SH-SY5Y (cell line): ENCODE results near the gene KCNK4.

Experiments
- GATA2 ChIP-seq: IDR thresholded peaks from 2 replicates; pipeline ENCODE4 v1.6.1; 2011; ENCODE audit warnings: mild to moderate bottlenecking, low read depth, low read length
- GATA3 ChIP-seq: IDR thresholded peaks from 2 replicates; pipeline ENCODE4 v1.6.1; 2011; ENCODE audit warnings: low read depth, mild to moderate bottlenecking, low read length, moderate library complexity

DNA sequence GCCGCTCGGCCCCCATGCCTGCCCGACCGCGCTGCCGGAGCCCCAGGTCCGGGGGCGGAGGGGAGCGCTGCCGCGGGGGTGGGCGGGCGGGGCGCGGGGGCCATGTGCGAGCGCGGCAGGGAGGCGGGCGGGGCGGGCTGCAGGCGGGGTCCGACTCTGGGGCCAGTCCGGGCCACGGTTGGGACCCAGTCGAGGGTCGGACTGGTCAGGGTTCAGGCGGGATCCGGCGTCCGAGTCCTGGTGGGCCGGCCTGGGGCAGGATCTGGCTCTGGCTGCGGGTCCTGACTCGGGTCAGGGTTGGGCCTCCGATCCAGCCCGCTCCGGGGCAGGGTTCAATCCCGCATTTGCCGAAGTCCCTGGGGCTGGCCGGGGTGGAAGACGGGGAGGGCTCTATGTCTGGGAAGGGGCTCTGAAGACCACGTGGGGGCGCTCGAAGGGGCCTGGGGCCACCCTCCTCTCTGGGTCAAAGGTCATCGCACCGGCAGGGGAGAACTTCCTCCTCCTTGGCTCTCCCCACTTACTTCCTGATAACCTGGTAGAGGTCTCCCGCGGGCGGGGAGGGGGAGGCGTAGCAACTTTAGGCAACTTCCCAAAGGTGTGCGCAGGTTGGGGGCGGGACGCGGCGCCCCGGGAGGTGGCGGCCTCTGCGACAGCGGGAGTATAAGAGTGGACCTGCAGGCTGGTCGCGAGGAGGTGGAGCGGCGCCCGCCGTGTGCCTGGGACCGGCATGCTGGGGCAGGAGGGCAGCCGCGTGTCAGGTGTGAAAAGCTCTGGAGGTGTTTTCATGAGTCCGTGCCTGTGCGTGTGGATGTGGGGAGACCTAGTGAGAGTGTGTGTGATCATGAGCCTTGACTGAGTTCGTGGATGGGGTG, 14.8 kb downstream of the KCNK4 start:
- TF ChIP-seq GATA3 (no peak), GATA2 (no peak)
